Measurements from ENCODE around the gene HDAC2.

- TF ChIP-seq ZBTB7A (IDR thresholded peaks at IDR 0.05; ENCODE audit: low read depth), result no peak
- no peak for TF ChIP-seq RAD21 (IDR thresholded peaks at IDR 0.05; ENCODE audit: low read depth)
Observed at GRCh38 chr6:113893866-113894265, 77.1 kb downstream of the HDAC2 start.
